Activated T-helper 1 cell treated with Interleukin-2 at 50 U/mL for 16 hours (primary cell): ENCODE results near the gene PRDX5.
A peak's percentile ranks its signal among the peaks of the same experiment; 100 is the strongest.

ENCODE experiments used
- DNase-seq: peaks from one replicate; pipeline ENCODE4 v3.0.0-alpha.2; 2020; ENCODE audit warnings: low read depth

The PRDX5 gene

DNA sequence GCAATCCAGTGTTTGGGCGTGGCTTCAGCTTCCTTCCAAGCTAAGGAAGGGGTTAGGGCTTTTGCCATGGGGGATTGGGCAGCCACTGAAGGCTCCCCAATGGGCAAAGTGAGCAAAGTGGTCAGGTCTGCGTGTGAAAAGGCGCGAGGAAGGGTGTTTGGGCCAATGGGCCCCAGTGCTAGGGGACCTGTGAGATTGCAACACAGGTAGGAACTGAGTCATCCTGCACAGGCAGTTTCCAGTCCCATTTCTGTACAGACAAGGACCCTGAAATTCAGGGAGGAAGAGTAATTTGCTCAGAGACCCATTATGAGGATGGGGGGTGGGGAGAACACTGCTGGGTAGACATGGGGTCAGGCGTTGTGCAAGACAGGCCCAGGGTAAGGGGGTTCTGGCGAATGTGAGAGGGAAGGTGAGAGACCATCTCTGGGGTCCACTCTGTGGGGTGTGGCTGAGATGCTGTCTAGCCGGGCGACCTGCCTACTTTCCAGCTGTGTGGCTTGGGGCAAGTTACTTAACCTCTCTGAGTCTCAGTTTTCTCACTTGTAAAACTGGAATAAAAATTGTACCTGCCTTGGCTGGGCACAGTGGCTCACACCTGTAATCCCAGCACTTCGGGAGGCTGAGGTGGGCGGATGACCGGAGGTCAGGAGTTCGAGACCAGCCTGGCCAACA lies 29.4 kb downstream of the PRDX5 start:
- no peak for DNase-seq

DNA sequence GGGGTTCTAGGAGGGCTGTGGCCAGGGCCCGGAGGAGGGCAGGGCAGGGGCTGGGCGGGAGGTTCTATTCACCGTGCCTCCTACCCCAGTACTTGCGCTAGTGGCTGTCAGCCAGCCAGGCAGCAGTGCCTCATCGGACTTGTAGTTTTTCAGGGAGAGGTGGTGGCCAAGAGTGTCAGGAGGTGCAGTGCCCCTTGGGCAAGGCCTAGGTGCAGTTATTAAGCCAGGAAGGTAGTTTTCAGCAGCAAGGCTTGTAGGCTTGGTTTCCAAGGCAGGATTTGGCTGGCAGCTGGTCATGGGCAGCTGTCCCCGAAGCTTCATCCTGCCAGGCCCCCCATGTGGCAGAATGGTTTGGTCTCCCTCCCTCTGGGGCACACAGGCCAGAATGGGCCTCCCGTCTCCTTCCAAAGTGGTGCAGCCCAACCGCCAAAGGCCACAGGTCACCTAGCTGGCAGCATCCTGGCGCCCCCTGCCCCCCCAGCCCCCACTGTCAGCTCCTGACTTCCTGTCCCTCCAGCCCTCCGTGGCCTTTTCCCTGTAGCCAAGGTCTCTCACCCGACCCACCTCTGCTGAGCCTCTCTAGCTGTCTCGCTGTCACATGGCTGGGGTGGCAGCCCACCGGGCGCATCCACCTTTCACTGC lies 30.6 kb downstream of the PRDX5 start:
- DNase-seq: no peak

DNA sequence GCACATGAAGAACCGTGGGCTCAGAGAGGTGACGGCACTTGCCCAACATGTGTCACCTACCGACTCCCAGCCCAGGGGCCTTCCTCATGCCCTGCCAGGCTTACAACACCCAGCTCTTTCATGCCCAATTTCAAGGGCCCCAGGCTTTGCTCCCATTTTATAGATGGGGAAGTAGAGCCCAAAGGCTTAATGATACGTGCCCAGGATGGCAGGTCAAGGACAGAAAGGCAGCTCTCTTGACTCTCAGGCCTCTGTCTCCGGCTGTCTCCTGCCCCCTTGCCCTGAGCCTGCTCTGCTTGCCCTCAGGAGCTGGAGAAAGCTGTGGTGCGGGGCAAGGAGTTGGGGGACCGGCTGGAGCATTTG lies 31.1 kb downstream of the PRDX5 start:
- no peak for DNase-seq

DNA sequence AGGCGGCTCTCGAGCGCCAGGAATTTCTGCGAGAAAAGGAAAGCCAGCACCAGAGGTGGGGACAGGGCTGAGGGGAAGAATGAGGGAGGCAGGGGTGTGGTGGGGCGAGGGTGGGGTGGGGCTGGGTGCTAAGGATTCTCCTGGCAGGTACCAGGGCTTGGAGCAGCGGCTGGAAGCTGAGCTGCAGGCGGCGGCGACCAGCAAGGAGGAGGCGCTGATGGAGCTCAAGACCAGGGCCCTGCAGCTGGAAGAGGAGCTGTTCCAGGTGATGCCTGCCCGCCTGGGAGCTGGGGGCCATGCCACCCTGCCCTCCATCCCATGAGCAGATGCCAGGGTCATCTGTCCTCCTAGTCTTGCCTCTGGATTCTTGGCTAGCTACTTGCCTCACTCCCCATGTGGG lies 31.5 kb downstream of the PRDX5 start:
- no peak for DNase-seq

DNA sequence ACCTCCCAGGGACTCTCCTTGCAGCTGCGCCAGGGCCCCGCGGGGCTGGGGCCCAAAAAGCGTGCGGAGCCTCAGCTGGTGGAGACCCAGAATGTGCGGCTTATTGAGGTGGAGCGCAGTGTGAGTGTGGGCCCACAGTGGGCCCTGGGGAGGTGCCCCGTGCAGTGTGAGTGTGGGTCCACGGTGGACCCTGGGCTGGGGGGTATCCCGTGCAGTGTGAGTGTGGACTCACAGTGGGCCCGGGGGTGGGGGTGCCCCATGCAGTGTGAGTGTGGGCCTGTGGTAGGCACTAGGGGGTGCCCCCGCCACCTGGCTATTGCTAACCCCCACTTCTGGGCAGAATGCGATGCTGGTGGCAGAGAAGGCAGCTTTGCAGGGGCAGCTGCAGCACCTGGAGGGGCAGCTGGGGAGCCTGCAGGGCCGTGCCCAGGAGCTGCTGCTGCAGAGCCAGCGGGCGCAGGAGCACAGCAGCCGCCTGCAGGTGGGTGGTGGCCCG lies 33.3 kb downstream of the PRDX5 start:
- DNase-seq: no peak

DNA sequence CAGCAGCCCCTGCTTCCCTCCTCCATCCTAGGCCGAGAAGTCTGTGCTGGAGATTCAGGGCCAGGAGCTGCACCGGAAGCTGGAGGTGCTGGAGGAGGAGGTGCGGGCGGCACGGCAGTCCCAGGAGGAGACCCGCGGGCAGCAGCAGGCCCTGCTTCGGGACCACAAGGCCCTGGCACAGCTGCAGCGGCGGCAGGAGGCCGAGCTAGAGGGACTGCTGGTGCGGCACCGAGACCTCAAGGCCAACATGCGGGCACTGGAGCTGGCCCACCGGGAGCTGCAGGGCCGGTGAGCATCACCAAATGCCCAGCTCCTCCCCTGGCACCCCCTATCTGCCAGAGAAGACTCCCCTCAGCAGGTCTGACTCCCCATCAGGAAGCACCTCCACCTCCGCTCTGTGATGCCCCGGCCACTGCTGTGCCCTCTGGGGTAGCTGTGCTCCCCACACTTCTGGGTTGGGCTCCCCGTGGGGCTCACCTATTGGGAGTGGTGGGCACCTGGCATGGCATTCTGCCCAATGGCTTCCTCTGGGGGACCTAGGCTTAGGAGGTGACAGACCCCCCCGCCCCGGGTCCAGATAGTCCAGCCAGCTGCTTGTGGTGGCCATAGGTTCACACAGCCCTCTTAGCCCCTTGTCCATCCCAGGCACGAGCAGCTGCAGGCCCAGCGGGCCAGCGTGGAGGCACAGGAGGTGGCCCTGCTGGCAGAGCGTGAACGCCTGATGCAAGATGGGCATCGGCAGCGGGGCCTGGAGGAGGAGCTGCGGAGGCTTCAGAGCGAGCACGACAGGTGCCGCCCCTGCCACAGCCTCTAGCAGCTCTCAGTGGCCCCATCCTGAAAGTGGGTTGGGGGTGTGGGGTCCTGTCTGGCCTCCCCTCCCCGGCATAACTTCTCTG lies 34.4 kb downstream of the PRDX5 start:
- no peak for DNase-seq

DNA sequence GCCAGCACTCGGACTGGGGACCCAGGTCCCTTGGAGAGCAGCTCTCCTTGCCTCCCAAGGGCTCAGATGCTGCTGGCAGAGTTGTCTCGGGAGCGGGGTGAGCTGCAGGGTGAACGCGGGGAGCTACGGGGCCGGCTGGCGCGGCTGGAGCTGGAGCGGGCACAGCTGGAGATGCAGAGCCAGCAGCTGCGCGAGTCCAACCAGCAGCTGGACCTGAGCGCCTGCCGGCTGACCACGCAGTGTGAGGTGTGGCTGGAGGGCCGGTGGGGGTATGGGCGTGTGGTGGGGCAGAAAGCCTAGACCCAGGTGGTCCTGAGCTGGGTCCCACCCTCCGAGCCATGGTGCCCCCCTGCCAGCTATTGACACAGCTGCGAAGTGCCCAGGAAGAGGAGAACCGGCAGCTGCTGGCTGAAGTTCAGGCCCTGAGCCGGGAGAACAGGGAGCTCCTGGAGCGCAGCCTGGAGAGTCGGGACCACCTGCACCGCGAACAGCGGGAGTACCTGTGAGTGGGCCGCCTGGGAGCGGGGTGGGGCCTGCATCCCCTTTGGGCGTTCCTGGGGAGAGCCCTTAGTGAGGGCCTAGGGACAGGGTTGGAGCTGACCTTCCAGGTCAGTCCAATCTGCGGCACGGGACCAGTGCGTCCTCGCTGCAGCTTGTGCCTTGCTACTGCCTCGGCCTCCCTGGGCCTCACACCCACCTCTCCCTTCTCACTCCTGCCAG lies 35.2 kb downstream of the PRDX5 start:
- DNase-seq: no peak

DNA sequence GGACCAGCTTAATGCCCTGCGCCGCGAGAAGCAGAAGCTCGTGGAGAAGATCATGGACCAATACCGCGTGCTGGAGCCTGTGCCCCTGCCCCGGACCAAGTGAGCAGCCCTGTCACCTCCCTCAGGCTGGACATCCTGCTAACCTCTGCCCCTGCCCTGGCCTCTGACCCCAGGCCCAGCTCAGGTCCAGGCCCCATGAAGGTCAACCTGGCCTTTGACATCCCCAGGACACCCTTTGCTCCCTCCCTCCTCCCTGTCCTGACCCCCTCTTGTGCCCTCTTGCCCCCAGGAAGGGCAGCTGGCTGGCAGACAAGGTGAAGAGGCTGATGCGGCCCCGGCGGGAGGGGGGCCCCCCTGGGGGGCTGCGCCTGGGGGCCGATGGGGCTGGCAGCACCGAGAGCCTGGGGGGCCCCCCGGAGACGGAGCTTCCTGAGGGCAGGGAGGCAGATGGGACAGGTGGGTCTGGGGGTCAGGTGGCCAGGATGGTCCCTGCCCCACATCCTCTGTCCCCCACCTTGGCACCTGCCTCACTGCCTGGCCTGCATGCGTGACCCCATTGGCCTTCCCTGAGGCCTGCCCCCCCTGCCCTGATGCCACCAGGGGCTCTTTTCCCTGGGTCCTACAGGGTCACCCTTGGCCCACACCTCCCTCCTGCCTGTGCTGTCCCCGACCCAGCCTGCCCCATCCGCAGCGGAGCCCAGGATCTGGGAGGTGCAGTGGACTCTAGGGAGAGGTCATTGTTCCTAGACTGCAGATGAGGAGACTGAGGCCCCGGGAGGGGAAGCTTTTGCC lies 36.0 kb downstream of the PRDX5 start:
- no peak for DNase-seq

DNA sequence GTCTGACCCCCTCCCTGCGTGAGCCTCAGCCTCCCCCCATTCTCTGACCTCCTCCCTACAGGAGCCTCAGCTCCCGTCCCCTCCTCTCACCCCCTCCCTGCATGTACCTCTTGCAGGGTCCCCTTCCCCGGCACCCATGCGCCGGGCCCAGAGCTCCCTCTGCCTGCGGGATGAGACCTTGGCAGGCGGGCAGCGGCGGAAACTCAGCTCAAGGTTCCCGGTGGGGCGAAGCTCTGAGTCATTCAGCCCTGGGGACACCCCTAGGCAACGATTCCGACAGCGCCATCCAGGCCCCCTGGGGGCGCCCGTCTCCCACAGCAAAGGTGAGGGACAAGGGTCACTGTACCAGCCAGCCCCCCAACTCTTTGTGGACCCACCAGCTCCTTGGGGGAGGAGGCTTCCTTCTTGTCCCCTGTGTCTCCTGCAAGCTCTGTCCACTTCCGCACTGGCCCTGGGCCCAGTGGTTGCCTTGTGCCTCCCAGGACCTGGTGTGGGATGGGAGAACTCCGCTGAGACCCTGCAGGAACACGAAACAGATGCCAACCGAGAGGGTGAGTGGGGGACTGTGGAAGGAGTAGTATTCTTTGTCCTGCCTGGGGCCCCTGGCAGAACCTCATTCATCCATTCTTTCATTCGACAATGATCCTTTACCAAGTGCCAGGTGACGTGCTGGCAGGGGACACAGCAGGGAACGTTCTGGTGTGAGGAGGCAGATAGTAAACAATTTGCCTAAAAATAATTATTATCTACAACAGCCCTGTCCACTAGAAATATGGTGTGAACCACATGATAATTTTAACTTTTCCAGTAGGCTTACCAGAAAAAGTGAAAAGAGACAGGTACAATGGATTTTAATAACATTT lies 37.4 kb downstream of the PRDX5 start:
- no peak for DNase-seq

DNA sequence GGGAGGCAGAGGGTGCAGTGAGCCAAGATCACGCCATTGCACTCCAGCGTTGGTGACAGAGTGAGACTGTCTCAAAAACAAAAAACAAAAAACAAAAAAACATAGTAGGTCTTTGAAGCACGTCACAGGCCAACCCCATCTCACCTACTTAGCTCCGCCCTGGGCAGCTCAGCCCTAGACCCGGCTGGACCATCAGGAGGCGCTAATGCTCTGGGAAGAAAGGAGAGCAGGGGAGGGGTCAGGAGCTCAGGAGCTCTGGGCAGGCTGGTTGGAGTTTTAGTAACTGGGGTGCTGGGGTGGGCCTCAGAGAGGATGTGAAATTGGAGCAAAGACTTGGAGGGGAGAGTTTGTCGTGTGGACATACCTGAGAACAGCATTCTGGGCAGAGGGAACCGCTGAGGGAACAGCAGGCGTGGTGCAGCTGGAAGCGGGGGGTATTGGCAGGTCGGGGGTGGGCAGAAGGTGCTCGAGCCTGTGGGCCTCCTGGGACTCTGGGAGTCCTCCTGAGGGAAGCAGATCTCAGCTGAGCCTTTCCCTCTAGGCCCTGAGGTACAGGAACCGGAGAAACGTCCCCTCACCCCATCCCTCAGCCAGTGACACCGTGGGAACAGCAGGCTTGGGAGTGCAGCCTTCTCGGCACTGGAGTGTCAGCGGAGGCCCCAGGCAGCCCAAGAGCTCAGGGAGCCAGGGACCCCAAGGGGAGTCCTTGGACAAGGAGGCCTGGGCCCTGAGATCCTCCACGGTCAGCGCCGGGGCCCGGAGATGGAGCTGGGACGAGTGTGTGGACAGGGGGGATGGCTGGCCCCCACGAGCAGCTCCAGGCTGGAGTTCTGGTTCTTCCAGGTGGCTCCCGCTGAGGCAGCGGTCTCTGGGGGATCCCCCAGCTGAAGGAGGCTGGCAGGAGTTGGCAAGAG lies 38.8 kb downstream of the PRDX5 start:
- no peak for DNase-seq

DNA sequence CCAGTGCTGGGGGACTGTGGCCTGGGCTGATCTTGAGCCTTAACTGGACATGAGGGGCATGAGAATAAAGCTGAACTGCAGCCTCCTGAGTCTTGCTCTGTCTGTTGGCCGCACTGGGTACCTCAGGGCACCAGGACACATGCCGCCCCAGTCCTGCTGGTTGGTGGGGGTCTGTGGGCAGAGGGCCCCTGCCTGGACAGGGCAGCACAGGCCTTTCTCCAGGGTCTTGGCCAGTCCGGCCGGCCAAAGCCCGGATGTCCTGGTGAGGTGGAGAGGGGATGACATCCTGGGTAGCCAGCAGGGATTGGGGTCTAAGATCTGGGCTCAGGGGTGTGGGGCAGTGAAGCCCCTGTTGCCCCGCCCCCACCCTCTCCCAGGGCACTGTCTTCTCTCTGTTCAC lies 39.5 kb downstream of the PRDX5 start:
- no peak for DNase-seq

DNA sequence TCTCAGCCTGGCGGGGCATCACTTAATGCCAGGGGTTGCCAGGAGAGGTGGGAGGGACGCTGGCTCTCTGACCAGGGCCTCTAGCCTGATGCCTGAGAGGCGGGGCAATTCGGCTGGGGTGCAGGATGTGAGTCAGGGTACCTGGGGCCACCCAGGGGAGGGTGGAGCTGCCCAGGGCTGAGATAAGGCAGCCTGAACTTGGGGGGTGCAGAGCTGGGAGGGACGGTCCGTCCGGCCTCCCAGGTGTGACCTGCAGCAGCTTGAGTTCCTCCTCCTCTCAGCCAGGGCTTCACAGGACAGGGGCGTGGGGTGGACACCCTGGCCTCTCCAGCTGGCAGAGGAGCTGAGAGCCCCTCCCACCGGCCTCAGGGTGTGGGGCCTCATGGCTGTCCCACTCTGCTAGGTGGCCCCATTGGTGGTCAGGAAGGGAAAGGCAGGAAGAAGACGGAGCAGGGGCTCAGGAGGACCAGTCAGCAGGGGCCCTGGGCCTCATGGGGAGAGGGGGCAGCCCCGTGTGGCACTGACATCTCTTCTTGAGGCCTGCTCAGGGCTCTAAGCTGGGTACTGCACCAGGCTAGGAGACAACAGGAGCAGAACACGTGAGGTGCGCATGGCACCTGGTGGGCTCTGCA lies 40.1 kb downstream of the PRDX5 start:
- DNase-seq: peak; percentile 41

DNA sequence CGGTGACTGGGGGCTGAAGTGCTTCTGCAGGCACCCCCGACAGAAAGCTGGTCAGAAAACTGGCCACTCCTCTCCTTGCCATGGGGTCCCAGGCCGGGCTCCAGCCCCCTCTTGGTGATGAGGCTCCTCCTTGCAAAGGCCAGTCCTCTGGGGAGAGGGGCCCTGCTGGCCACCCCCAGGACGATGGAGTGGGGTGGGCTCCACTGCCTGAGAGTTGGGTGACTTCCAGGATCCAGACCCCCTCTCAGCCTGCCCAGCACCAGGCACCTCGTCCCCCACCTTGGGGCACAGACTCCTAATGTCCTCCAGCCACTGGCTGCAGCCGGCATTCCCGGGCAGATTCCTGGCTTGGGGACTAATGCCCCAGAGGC lies 40.6 kb downstream of the PRDX5 start:
- no peak for DNase-seq

DNA sequence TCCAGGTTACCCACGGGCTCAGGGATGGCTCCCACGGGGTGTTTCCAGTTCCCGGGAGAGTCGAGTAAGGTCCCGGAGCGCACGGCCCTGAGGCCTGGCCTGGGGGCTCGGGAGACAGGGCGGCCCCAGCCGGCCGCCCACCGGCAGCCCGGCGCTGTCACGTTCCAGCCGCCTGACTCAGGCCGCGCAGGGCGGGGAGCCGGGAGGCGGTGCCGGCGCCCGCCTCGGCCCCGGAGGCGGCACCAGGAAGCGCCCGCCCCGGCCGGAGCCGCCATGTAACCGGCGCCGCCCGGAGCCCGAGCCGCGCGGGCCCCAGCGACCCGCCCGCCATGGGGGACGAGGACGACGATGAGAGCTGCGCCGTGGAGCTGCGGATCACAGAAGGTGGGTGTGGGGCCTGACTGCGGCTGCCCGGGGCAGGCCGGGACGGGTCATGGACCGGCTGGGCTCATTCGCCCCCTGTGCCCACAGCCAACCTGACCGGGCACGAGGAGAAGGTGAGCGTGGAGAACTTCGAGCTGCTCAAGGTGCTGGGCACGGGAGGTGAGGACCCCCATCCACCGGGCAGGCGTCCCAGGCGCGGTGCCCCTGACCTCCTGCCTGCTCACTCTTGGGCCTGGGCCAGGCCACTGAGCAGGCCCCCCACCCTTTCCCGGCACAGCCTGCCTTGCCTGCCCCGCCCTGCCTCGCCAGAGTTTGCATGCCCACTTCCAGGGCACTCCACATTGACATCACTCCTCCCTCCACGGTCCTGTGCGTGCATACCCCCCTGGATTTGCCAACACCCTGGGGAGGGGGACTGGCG lies 41.2 kb downstream of the PRDX5 start, which contains the start of gene RPS6KA4:
Gene RPS6KA4 (plus strand): TSS at position 256 of the 805 bp plus-strand sequence. CDS start 74 bp downstream, at position 330.
- peak; percentile 40 for DNase-seq

DNA sequence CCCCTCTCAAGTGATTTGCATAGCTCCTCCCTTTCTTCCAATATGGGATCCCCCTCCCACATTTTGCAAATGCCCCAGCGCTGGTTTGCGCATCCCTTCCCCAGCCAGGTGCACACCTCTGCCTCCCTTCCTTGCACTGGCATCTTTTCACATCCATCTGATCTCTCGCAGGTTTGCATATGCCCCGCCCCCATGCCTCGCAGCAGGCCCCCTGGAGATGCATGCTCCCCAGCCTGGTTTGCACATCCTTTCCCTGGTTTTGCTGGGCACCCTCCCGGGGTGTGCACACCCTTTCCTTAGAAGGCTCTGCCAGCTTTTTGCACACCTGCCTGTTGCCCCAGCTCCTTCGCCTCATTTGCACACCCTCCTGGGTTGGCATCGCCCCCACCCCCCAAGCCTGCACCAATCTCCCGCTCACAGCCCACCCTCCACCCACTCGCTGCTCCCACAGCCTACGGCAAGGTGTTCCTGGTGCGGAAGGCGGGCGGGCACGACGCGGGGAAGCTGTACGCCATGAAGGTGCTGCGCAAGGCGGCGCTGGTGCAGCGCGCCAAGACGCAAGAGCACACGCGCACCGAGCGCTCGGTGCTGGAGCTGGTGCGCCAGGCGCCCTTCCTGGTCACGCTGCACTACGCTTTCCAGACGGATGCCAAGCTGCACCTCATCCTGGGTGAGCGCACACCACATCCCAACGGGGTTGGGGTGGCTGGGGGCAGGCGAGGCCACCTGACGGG lies 42.0 kb downstream of the PRDX5 start:
- no peak for DNase-seq

DNA sequence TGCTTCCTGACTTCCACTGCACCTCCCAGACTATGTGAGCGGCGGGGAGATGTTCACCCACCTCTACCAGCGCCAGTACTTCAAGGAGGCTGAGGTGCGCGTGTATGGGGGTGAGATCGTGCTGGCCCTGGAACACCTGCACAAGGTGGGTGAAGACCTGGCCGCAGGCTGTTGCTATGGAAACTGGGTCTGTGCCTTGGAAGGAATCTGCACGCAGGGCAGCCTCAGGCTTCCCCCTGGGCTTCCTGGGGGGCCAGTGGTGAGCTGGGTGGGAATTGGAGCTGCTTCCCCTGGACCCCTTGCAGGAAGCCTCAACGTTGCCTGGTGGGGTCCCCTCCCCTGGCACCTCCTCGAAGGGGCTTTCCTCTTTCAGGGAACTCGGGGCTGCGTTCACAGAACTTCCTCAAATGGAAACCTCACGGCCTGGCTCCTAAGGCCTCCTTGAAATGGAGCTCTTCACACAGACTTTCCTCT lies 42.6 kb downstream of the PRDX5 start:
- no peak for DNase-seq

DNA sequence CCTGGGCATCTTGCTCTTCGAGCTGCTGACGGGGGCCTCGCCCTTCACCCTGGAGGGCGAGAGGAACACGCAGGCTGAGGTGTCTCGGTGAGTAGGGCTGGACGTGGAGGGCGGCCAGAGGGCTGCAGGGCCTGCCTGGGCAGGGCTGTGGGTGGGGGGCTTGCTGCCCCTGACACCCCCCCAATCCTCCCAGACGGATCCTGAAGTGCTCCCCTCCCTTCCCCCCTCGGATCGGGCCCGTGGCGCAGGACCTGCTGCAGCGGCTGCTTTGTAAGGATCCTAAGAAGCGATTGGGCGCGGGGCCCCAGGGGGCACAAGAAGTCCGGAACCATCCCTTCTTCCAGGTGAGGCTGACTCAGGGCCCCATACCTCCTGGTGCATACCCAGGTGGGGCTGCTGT lies 43.7 kb downstream of the PRDX5 start:
- no peak for DNase-seq
